ENCODE data around the gene NHERF2. TPM values are rescaled to one million over a fixed set of nuclear protein-coding genes. Genes with fewer than 3 reads are reported as not detected.

The NHERF2 gene
- total RNA-seq, 2 donors from 2014 or later, result 0.21 to 2.9 TPM

DNA sequence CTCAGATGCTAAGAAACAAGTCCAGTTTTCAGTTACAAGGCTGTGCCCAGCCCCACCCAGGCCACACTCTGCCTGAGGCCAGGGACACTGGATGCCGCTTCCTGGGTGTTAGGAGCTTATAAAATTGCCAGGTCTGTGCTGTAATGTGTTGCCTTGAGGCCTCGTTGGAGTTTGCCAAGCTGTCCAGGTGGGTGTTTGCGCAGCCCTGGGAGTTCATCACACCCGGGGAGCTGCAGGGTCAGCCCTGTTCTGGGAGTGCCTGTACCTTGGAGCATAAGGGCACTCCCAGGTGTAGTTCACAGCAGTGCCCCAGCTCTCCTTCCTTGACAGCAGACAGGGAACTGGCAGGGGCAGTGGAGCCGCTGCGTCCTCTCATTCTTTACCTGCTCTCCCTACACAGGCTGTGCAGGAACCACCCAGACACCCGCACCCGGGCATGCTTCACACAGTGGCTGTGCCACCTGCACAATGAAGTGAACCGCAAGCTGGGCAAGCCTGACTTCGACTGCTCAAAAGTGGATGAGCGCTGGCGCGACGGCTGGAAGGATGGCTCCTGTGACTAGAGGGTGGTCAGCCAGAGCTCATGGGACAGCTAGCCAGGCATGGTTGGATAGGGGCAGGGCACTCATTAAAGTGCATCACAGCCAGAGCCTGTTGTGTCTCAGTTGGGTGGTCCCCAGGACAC, 41.1 kb upstream of the NHERF2 start:
- no peaks in the 10 kb centered on the region for H3K4me1 Mint-ChIP-seq
- no peaks in the 10 kb centered on the region for H3K9me3 Mint-ChIP-seq
- H3K4me3 Mint-ChIP-seq, result peak overlapping the region; percentile 79
- no peak for ATAC-seq (replicated peaks)
- peaks cover 14% of the 10 kb centered on the region for H3K27me3 Mint-ChIP-seq
- no peaks in the 10 kb centered on the region for H3K36me3 Mint-ChIP-seq (ENCODE audit: low read depth)
- H3K27ac Mint-ChIP-seq, result no peak overlapping the region

DNA sequence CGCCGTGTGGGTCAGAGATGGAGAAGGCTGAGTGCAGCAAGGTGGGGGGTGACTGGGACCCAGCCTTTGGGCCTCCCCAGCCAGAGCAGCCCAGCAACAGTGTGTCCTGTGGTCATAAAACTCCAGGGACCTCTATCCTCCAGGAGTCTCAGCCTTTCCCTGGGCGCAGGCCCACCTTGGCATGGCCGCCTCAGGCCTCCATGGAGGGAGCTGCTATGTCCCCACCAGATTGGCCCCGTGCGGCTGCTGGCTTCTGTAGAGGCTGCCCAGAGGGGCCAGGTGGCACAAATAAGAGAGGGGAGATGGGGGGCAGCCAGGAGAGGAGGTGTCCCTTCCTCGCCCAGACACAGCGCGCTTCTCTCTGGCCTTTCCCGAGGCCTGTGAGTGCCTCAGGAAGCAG, 39.5 kb upstream of the NHERF2 start:
- Mint-ChIP-seq H3K4me1 (no peaks in the 10 kb centered on the region), H3K27ac (no peak overlapping the region), H3K36me3 (ENCODE audit: low read depth) (no peaks in the 10 kb centered on the region), H3K4me3 (no peak overlapping the region), H3K27me3 (peaks cover 11% of the 10 kb centered on the region), H3K9me3 (no peaks in the 10 kb centered on the region)
- ATAC-seq (replicated peaks), result no peak

- no peak within 1 kb of the TSS for H3K27ac Mint-ChIP-seq
- no peaks in the 10 kb centered on the region for H3K36me3 Mint-ChIP-seq (ENCODE audit: low read depth)
- no peaks in the 10 kb centered on the region for H3K4me1 Mint-ChIP-seq
- no peaks in the 10 kb centered on the region for H3K9me3 Mint-ChIP-seq
- peak within 1 kb of the TSS; percentile 76 for H3K4me3 Mint-ChIP-seq
- peaks cover 7% of the 10 kb centered on the region for H3K27me3 Mint-ChIP-seq
- no peak for ATAC-seq (replicated peaks)
These were observed 37.2 kb upstream of the NHERF2 start, which contains the start of gene SYNGR3 for GRCh38 chr16:1989209-1990100. SYNGR3 (plus strand) TSS chr16:1989970; CDS start chr16:1990103, 133 bp downstream.

GRCh38 chr16:1990101-1990350, 36.7 kb upstream of the NHERF2 start:
- H3K36me3 Mint-ChIP-seq (ENCODE audit: low read depth), result no peaks in the 10 kb centered on the region
- no peaks in the 10 kb centered on the region for H3K9me3 Mint-ChIP-seq
- H3K4me1 Mint-ChIP-seq, result no peaks in the 10 kb centered on the region
- H3K27me3 Mint-ChIP-seq, result peaks cover 7% of the 10 kb centered on the region
- no peak for ATAC-seq (replicated peaks)
- no peak overlapping the region for H3K27ac Mint-ChIP-seq
- H3K4me3 Mint-ChIP-seq, result peak overlapping the region; percentile 76

- H3K27me3 Mint-ChIP-seq, result peaks cover 7% of the 10 kb centered on the region
- H3K9me3 Mint-ChIP-seq, result no peaks in the 10 kb centered on the region
- ATAC-seq (replicated peaks), result peak; percentile 16
- H3K4me1 Mint-ChIP-seq, result no peaks in the 10 kb centered on the region
- H3K4me3 Mint-ChIP-seq, result peak overlapping the region; percentile 76
- H3K27ac Mint-ChIP-seq, result no peak overlapping the region
- no peaks in the 10 kb centered on the region for H3K36me3 Mint-ChIP-seq (ENCODE audit: low read depth)
These were observed 36.2 kb upstream of the NHERF2 start for GRCh38 chr16:1990351-1991134.

- ATAC-seq (replicated peaks), result peak; percentile 60
- Mint-ChIP-seq H3K9me3 (no peaks in the 10 kb centered on the region), H3K27me3 (peaks cover 7% of the 10 kb centered on the region), H3K4me1 (no peaks in the 10 kb centered on the region), H3K36me3 (ENCODE audit: low read depth) (no peaks in the 10 kb centered on the region), H3K27ac (peak overlapping the region; percentile 48), H3K4me3 (peak overlapping the region; percentile 76)
These were observed 35.6 kb upstream of the NHERF2 start for GRCh38 chr16:1991135-1991551.

- H3K4me1 Mint-ChIP-seq, result no peaks in the 10 kb centered on the region
- no peaks in the 10 kb centered on the region for H3K36me3 Mint-ChIP-seq (ENCODE audit: low read depth)
- peaks cover 7% of the 10 kb centered on the region for H3K27me3 Mint-ChIP-seq
- no peak for ATAC-seq (replicated peaks)
- no peaks in the 10 kb centered on the region for H3K9me3 Mint-ChIP-seq
- peak overlapping the region; percentile 76 for H3K4me3 Mint-ChIP-seq
- peak overlapping the region; percentile 48 for H3K27ac Mint-ChIP-seq
These were observed 35.1 kb upstream of the NHERF2 start for GRCh38 chr16:1991588-1991947.

GRCh38 chr16:1991948-1992703, 34.6 kb upstream of the NHERF2 start:
- Mint-ChIP-seq H3K27me3 (peaks cover 7% of the 10 kb centered on the region), H3K27ac (no peak overlapping the region), H3K4me1 (no peaks in the 10 kb centered on the region), H3K9me3 (no peaks in the 10 kb centered on the region), H3K36me3 (ENCODE audit: low read depth) (peaks cover under 1% of the 10 kb centered on the region), H3K4me3 (peak overlapping the region; percentile 76)
- peak; percentile 67 for ATAC-seq (replicated peaks)

DNA sequence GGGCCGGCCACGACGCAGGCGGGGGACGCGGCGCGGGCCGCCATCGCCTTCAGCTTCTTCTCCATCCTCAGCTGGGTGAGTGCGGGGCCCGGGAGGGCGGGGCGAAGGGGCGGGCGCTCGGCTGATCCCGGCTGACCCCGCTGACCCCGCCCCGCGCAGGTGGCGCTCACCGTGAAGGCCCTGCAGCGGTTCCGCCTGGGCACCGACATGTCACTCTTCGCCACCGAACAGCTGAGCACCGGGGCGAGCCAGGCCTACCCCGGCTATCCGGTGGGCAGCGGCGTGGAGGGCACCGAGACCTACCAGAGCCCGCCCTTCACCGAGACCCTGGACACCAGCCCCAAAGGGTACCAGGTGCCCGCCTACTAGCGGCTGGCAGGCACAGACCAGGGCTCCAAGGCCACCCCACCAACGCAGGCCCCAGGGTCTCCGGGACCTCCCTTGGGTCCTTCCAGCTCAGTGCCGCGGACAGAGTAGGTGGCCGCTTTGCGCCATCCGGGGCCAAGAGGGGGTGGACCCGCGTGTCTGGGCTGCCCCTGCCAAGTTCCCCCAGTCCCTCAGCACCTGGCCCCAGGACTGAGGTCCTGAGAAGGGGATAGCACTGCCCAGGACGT, 33.9 kb upstream of the NHERF2 start:
- no peak for ATAC-seq (replicated peaks)
- Mint-ChIP-seq H3K36me3 (ENCODE audit: low read depth) (peaks cover 7% of the 10 kb centered on the region), H3K9me3 (no peaks in the 10 kb centered on the region), H3K27me3 (peaks cover 7% of the 10 kb centered on the region), H3K4me3 (no peak overlapping the region), H3K4me1 (no peaks in the 10 kb centered on the region), H3K27ac (no peak overlapping the region)

- Mint-ChIP-seq H3K9me3 (no peaks in the 10 kb centered on the region), H3K4me3 (no peak overlapping the region), H3K27me3 (peaks cover 3% of the 10 kb centered on the region), H3K27ac (no peak overlapping the region), H3K36me3 (ENCODE audit: low read depth) (peaks cover 17% of the 10 kb centered on the region), H3K4me1 (no peaks in the 10 kb centered on the region)
- peak; percentile 29 for ATAC-seq (replicated peaks)
These were observed 33.0 kb upstream of the NHERF2 start for GRCh38 chr16:1993731-1994131.

- Mint-ChIP-seq H3K36me3 (ENCODE audit: low read depth) (peaks cover 42% of the 10 kb centered on the region), H3K9me3 (no peaks in the 10 kb centered on the region), H3K4me1 (no peaks in the 10 kb centered on the region), H3K27me3 (no peaks in the 10 kb centered on the region), H3K27ac (no peak overlapping the region), H3K4me3 (no peak overlapping the region)
- no peak for ATAC-seq (replicated peaks)
These were observed 29.0 kb upstream of the NHERF2 start for GRCh38 chr16:1997494-1998359.

GRCh38 chr16:1998360-1998835, 28.3 kb upstream of the NHERF2 start:
- ATAC-seq (replicated peaks), result no peak
- no peak overlapping the region for H3K4me3 Mint-ChIP-seq

More at GRCh38 chr16:1998360-1998835, 28.3 kb upstream of the NHERF2 start:
- Mint-ChIP-seq H3K36me3 (ENCODE audit: low read depth) (peaks cover 42% of the 10 kb centered on the region), H3K27me3 (no peaks in the 10 kb centered on the region), H3K27ac (no peak overlapping the region), H3K9me3 (no peaks in the 10 kb centered on the region), H3K4me1 (no peaks in the 10 kb centered on the region)
